HepG2 (cell line): ENCODE measurements around the gene NID1. TPM values are rescaled to one million over a fixed set of nuclear protein-coding genes. Genes with fewer than 3 reads are reported as not detected.

Experiments used
- ATAC-seq: fragments of 200-7000 bp; cut with Tn5 transposase; 3 replicates; pipeline ENCODE4 v1.9.1; 2020; ENCODE audit warnings: mild to moderate bottlenecking, moderate library complexity
- BruUV-seq: library from RNA; stranded (reverse); fragments of 400-500 nt; replicated peaks from 2 replicates; lab custom pipeline; 2021; lab: Mats Ljungman, UMichigan
- CTCF ChIA-PET: fragments of 300-600 bp; formaldehyde crosslinking; extraction: SDS; loops from one replicate; lab custom pipeline; 2021; ENCODE audit warnings: low total read pairs, inconsistent platforms, low intra/inter-chr PET ratio; lab: Yijun Ruan, JAX
- POLR2A ChIA-PET: fragments of 350-600 bp; sonication (Branson Sonifier 250); formaldehyde crosslinking; loops from one replicate; lab custom pipeline; 2020; ENCODE audit warnings: antibody characterized with exemption, inconsistent platforms; lab: Yijun Ruan, JAX
- DNase-seq: peaks from one replicate; pipeline ENCODE4 v3.0.0-alpha.2; 2015; ENCODE audit warnings: low spot score
- FAIRE-seq: peaks from 3 replicates; lab custom pipeline; 2011; peaks lifted over from hg19 to GRCh38; lab: Jason Lieb, UNC
- H2AFZ ChIP-seq: one replicate; pipeline ENCODE4 v1.6.1; 2011; ENCODE audit warnings: low read length, inconsistent platforms
- H3K27ac ChIP-seq: fragments of 300-600 bp; 3 replicates; pipeline ENCODE4 v1.8.0; 2011; ENCODE audit warnings: mixed run types, mild to moderate bottlenecking, mixed read lengths, low read length, inconsistent platforms; ENCODE audit not compliant: insufficient read depth; ENCODE audit errors: extremely low read length
- H3K27me3 ChIP-seq, 2 experiments: fragments of 200-600 bp in 1 of 2; 2 replicates in 1 of 2; 3 replicates in 1 of 2; pipeline versions ENCODE4 v1.6.0 to v1.8.0; 2011; ENCODE audit warnings: low read length in 2 of 2, mild to moderate bottlenecking in 2 of 2, moderate library complexity in 2 of 2, inconsistent platforms in 1 of 2; ENCODE audit not compliant: insufficient read depth in 2 of 2, control insufficient read depth in 1 of 2
- H3K36me3 ChIP-seq, 2 experiments: fragments of 200-600 bp in 1 of 2; replicated peaks in 1 of 2; 2 replicates in 1 of 2; 3 replicates in 1 of 2; pipeline versions ENCODE4 v1.5.1 to v1.8.0; 2011; ENCODE audit warnings: low read length in 2 of 2, inconsistent platforms in 1 of 2; ENCODE audit not compliant: insufficient read depth in 2 of 2, control insufficient read depth in 1 of 2
- H3K4me1 ChIP-seq: 2 replicates; pipeline ENCODE4 v1.5.1; 2012; ENCODE audit warnings: low read length, inconsistent platforms; ENCODE audit not compliant: insufficient read depth
- H3K4me2 ChIP-seq: 2 replicates; pipeline ENCODE4 v1.6.0; 2011; ENCODE audit warnings: low read depth, low read length, inconsistent platforms
- H3K4me3 ChIP-seq, 3 experiments: fragments of 200-600 bp in 1 of 3; sonication (generic), shearing (Covaris generic) in 1 of 3; replicated peaks in 1 of 3; 2 replicates each; pipeline ENCODE4 v1.5.1; 2011 to 2016; ENCODE audit warnings: low read length in 3 of 3, inconsistent platforms in 2 of 3, low read depth in 2 of 3, mild to moderate bottlenecking in 2 of 3, control low read depth in 1 of 3, mixed read lengths in 1 of 3; ENCODE audit not compliant: insufficient read depth in 1 of 3
- H3K79me2 ChIP-seq: one replicate; pipeline ENCODE4 v1.6.1; 2011; ENCODE audit warnings: low read length, inconsistent platforms; ENCODE audit not compliant: insufficient read depth
- H3K9ac ChIP-seq: 2 replicates; pipeline ENCODE4 v1.6.0; 2011; ENCODE audit warnings: mild to moderate bottlenecking, low read depth, low read length, inconsistent platforms; ENCODE audit not compliant: insufficient read depth
- H3K9me3 ChIP-seq: 2 replicates; pipeline ENCODE4 v1.5.1; 2012; ENCODE audit warnings: mild to moderate bottlenecking, low read length
- H4K20me1 ChIP-seq: 2 replicates; pipeline ENCODE4 v1.6.0; 2011; ENCODE audit warnings: inconsistent platforms, mild to moderate bottlenecking, low read length, moderate library complexity; ENCODE audit not compliant: insufficient read depth
- DNMT3B ChIP-seq: conservative IDR thresholded peaks from 2 replicates; pipeline ENCODE4 v1.6.1; 2016; ENCODE audit warnings: missing biosample characterization, control low read depth
- DR1 ChIP-seq: sonication (generic); formaldehyde crosslinking; IDR thresholded peaks from 2 replicates; pipeline ENCODE4 v1.8.0; 2021; ENCODE audit warnings: mild to moderate bottlenecking, missing genetic modification reagents, inconsistent platforms
- IKZF1 ChIP-seq: fragments of 450-650 bp; IDR thresholded peaks from 2 replicates; pipeline ENCODE4 v1.7.1; 2016
- MBNL3 ChIP-seq: fragments of 250-450 bp; sonication (Bioruptor Pico); conservative IDR thresholded peaks from 2 replicates; pipeline ENCODE4 v1.8.0; 2022; ENCODE audit warnings: mild to moderate bottlenecking, inconsistent platforms
- PCBP1 ChIP-seq: fragments of 200-400 bp; formaldehyde crosslinking; IDR thresholded peaks from 2 replicates; pipeline ENCODE4 v1.6.1; 2017; ENCODE audit warnings: mild to moderate bottlenecking, low read depth, low read length, borderline replicate concordance
- ZFAT ChIP-seq: sonication (generic); formaldehyde crosslinking; conservative IDR thresholded peaks from 2 replicates; pipeline ENCODE4 v1.8.1; 2023; ENCODE audit warnings: missing genetic modification reagents, inconsistent platforms
- ZNF205 ChIP-seq: IDR thresholded peaks from 2 replicates; pipeline ENCODE4 v1.6.1; 2018; ENCODE audit warnings: missing biosample characterization, missing genetic modification reagents
- ZNF564 ChIP-seq: sonication (generic); formaldehyde crosslinking; IDR thresholded peaks from 2 replicates; pipeline ENCODE4 v1.8.1; 2023; ENCODE audit warnings: mild to moderate bottlenecking, missing genetic modification reagents
- WGBS: methylation state at CpG from one replicate; pipeline ENCODE4 v1.1.6; 2017; ENCODE audit warnings: low lambda C conversion rate; 5-methylcytosine and 5-hydroxymethylcytosine counted together
- in situ Hi-C: cut with HindIII; loops from 2 replicates; pipeline ENCODE4 v1.10.0; 2017; ENCODE audit warnings: low pct_unique_long_range_greater_than_20kb; ENCODE audit not compliant: extremely low pct_ligation_motif_present
- intact Hi-C: fragments of 100-400 bp; cut with micrococcal nuclease; formaldehyde crosslinking; loops from one replicate; pipeline ENCODE4 v1.10.0; 2022; ENCODE audit not compliant: unreplicated experiment
- polyA plus RNA-seq, 8 experiments: library from polyadenylated mRNA; depleted of rRNA in 3 of 8; stranded (reverse) in 7 of 8; unstranded in 1 of 8; fragments of >200 nt; fragmentation: Illumina TruSeq in 4 of 8; extraction: Trizol in 4 of 8; gene quantifications; 2 replicates each; pipeline versions ENCODE4 v1.2.1 to v1.2.3, GENCODE V29; 2011 to 2016; ENCODE audit warnings: low read depth in 4 of 8, missing spikeins in 1 of 8, mixed read lengths in 1 of 8; ENCODE audit not compliant: insufficient read depth in 1 of 8
- total RNA-seq, 5 experiments: library from RNA; depleted of rRNA; stranded (reverse); fragments of >200 nt; fragmentation: Illumina TruSeq; extraction: Trizol; gene quantifications; 2 replicates each; pipeline ENCODE4 v1.2.3, GENCODE V29; 2016; ENCODE audit warnings: low read depth in 1 of 5
- TF ChIP-seq, protein P1 (sequence below): fragments of 450-650 bp; IDR thresholded peaks from 2 replicates; pipeline ENCODE4 v1.6.1; 2016
- TF ChIP-seq, protein P2 (sequence below): sonication (generic); formaldehyde crosslinking; IDR thresholded peaks from 2 replicates; pipeline ENCODE4 v1.4.0; 2020; ENCODE audit warnings: missing genetic modification reagents

The NID1 gene
- total and polyA plus RNA-seq, 2 of the 13 experiments (the other 11 are each of a cell fraction or from before 2014, with no cell fraction given): 50.2 to 56.1 TPM

DNA sequence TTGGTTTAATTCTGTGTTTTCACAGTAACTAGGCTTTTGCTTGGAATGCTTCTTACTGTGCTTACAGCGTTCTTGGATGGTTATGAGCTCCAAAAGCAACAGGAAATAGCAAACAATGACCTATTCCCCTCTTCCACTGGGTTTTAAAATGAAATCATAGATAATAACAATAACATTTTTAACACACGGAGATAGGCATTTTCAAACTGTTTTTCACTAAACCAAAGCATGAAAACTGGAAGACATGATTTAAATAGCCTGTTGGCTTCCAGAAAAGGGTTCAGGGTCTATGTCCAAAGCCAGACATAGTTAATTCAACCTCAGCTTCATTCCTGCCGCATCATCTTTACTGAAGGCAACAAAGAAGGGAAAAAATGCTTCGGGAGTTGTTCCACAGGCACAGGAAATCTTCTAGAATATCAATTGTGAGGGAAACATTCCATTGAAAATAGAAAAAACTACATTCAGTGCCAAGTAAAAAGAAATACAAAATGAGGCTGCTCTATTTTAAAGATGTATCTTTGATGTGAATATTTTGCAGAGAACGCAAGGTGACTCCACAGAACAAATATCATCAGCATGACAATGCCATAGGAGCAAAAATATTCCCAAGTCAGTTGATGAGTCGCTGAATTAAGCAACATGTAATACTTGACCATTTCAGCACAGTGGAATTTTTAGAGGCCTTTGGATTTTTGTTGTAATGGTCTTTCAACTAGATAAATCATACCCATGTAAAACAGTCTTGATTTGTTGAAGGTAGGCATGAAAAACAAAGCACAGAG lies 80.7 kb downstream of the NID1 start:
- no peak overlapping the region for H3K27ac ChIP-seq
- DNase-seq (no peak), ATAC-seq (no peak), FAIRE-seq (no peak)
- CTCF ChIA-PET: no interaction called here
- no peaks in the 10 kb centered on the region for H3K9me3 ChIP-seq
- H4K20me1 ChIP-seq: no peaks in the 10 kb centered on the region
- no peak overlapping the region for H3K9ac ChIP-seq
- 97% methylated on average over 6 of the region's 6 CpGs for WGBS
- no peaks in the 10 kb centered on the region for H3K4me1 ChIP-seq
- in situ Hi-C loops (no loop called here), intact Hi-C loops (no loop called here)
- H3K4me3 ChIP-seq: no peak overlapping the region
- TF ChIP-seq ZNF205 (CRISPR knock-in tag) (no peak), ZFAT (CRISPR knock-in tag) (no peak), DR1 (no peak), IKZF1 (no peak), PCBP1 (no peak), MBNL3 (CRISPR knock-in tag) (no peak), ZNF564 (CRISPR knock-in tag) (no peak), DNMT3B (CRISPR knock-in tag) (no peak)
- TF ChIP-seq, protein P1, sequence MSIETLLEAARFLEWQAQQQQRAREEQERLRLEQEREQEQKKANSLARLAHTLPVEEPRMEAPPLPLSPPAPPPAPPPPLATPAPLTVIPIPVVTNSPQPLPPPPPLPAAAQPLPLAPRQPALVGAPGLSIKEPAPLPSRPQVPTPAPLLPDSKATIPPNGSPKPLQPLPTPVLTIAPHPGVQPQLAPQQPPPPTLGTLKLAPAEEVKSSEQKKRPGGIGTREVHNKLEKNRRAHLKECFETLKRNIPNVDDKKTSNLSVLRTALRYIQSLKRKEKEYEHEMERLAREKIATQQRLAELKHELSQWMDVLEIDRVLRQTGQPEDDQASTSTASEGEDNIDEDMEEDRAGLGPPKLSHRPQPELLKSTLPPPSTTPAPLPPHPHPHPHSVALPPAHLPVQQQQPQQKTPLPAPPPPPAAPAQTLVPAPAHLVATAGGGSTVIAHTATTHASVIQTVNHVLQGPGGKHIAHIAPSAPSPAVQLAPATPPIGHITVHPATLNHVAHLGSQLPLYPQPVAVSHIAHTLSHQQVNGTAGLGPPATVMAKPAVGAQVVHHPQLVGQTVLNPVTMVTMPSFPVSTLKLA: no peak
- TF ChIP-seq, protein P2, sequence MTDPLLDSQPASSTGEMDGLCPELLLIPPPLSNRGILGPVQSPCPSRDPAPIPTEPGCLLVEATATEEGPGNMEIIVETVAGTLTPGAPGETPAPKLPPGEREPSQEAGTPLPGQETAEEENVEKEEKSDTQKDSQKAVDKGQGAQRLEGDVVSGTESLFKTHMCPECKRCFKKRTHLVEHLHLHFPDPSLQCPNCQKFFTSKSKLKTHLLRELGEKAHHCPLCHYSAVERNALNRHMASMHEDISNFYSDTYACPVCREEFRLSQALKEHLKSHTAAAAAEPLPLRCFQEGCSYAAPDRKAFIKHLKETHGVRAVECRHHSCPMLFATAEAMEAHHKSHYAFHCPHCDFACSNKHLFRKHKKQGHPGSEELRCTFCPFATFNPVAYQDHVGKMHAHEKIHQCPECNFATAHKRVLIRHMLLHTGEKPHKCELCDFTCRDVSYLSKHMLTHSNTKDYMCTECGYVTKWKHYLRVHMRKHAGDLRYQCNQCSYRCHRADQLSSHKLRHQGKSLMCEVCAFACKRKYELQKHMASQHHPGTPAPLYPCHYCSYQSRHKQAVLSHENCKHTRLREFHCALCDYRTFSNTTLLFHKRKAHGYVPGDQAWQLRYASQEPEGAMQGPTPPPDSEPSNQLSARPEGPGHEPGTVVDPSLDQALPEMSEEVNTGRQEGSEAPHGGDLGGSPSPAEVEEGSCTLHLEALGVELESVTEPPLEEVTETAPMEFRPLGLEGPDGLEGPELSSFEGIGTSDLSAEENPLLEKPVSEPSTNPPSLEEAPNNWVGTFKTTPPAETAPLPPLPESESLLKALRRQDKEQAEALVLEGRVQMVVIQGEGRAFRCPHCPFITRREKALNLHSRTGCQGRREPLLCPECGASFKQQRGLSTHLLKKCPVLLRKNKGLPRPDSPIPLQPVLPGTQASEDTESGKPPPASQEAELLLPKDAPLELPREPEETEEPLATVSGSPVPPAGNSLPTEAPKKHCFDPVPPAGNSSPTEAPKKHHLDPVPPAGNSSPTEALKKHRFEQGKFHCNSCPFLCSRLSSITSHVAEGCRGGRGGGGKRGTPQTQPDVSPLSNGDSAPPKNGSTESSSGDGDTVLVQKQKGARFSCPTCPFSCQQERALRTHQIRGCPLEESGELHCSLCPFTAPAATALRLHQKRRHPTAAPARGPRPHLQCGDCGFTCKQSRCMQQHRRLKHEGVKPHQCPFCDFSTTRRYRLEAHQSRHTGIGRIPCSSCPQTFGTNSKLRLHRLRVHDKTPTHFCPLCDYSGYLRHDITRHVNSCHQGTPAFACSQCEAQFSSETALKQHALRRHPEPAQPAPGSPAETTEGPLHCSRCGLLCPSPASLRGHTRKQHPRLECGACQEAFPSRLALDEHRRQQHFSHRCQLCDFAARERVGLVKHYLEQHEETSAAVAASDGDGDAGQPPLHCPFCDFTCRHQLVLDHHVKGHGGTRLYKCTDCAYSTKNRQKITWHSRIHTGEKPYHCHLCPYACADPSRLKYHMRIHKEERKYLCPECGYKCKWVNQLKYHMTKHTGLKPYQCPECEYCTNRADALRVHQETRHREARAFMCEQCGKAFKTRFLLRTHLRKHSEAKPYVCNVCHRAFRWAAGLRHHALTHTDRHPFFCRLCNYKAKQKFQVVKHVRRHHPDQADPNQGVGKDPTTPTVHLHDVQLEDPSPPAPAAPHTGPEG: no peak
- H3K79me2 ChIP-seq: no peaks in the 10 kb centered on the region
- no TSS peak for BruUV-seq
- H2AFZ ChIP-seq: no peak overlapping the region
- H3K4me2 ChIP-seq: no peak overlapping the region
- H3K36me3 ChIP-seq: peaks cover 19 to 64% of the 10 kb centered on the region in 2 experiments; a peak in 4 of 5 replicates
- H3K27me3 ChIP-seq: no peaks in the 10 kb centered on the region
- POLR2A ChIA-PET: no interaction called here
